ENCODE data around the gene SH2D2A.

DNA sequence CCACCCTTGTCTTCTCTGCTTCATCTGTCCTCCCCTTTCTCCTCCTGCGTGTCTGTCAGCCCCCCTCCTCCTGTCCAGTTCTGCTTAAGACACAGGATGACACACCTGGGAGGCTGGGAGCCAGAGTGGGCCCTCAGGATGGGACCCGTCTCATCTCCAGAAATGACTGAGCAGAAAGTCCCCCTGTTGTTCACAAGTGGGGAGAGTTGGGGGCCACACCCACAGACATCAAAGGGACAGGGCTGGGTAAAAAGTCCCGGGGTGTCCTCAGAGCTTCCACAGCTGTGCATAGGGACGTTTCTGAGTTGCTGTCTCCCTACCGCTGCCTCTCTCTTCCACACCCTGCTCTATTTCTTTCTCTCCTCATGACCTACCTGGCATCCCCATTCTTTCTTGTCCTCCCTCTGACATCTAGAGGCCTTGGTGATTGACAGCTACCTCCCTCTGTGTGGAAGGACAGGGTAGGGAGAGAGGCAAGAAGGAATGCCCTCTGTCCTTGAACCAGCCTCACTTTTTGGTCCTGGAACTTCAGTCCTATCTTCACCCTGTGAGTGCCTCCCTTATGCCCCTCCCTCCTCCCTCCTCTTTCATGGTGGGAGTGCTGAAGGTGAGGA is 19.5 kb upstream of the SH2D2A start:
- TF ChIP-seq, protein P1, sequence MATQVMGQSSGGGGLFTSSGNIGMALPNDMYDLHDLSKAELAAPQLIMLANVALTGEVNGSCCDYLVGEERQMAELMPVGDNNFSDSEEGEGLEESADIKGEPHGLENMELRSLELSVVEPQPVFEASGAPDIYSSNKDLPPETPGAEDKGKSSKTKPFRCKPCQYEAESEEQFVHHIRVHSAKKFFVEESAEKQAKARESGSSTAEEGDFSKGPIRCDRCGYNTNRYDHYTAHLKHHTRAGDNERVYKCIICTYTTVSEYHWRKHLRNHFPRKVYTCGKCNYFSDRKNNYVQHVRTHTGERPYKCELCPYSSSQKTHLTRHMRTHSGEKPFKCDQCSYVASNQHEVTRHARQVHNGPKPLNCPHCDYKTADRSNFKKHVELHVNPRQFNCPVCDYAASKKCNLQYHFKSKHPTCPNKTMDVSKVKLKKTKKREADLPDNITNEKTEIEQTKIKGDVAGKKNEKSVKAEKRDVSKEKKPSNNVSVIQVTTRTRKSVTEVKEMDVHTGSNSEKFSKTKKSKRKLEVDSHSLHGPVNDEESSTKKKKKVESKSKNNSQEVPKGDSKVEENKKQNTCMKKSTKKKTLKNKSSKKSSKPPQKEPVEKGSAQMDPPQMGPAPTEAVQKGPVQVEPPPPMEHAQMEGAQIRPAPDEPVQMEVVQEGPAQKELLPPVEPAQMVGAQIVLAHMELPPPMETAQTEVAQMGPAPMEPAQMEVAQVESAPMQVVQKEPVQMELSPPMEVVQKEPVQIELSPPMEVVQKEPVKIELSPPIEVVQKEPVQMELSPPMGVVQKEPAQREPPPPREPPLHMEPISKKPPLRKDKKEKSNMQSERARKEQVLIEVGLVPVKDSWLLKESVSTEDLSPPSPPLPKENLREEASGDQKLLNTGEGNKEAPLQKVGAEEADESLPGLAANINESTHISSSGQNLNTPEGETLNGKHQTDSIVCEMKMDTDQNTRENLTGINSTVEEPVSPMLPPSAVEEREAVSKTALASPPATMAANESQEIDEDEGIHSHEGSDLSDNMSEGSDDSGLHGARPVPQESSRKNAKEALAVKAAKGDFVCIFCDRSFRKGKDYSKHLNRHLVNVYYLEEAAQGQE (IDR thresholded peaks at IDR 0.05; ENCODE audit: insufficient replicate concordance, low read depth) = no peak
- TF ChIP-seq POLR2AphosphoS5 (IDR thresholded peaks at IDR 0.05; ENCODE audit: low read depth) = no peak
- TF ChIP-seq, protein P2, sequence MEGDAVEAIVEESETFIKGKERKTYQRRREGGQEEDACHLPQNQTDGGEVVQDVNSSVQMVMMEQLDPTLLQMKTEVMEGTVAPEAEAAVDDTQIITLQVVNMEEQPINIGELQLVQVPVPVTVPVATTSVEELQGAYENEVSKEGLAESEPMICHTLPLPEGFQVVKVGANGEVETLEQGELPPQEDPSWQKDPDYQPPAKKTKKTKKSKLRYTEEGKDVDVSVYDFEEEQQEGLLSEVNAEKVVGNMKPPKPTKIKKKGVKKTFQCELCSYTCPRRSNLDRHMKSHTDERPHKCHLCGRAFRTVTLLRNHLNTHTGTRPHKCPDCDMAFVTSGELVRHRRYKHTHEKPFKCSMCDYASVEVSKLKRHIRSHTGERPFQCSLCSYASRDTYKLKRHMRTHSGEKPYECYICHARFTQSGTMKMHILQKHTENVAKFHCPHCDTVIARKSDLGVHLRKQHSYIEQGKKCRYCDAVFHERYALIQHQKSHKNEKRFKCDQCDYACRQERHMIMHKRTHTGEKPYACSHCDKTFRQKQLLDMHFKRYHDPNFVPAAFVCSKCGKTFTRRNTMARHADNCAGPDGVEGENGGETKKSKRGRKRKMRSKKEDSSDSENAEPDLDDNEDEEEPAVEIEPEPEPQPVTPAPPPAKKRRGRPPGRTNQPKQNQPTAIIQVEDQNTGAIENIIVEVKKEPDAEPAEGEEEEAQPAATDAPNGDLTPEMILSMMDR (IDR thresholded peaks at IDR 0.05; ENCODE audit: insufficient read depth, low read length) = no peak
